GM21381 (cell line): Measurements from ENCODE around the gene DCLRE1A.

Source experiments
- ATAC-seq: cut with Tn5 transposase; IDR thresholded peaks from one replicate; pipeline ENCODE4 v1.9.1; 2021; ENCODE audit warnings: mild to moderate bottlenecking, moderate library complexity; ENCODE audit not compliant: unreplicated experiment

Gene DCLRE1A

GRCh38 chr10:113854013-113854760 lies at the start of gene DCLRE1A, which contains the start of gene NHLRC2:
DCLRE1A (minus strand) TSS chr10:113854082; CDS start chr10:113853182, 900 bp downstream.
NHLRC2 (plus strand) TSS chr10:113854661; CDS start chr10:113854873, 212 bp downstream.
- ATAC-seq = peak; percentile 41

- ATAC-seq = no peak
These were observed 46.2 kb upstream of the DCLRE1A start for GRCh38 chr10:113899952-113900598.

GRCh38 chr10:113897693-113898618 lies 44.1 kb upstream of the DCLRE1A start:
- no peak for ATAC-seq

GRCh38 chr10:113895018-113895417 lies 41.1 kb upstream of the DCLRE1A start:
- no peak for ATAC-seq

- ATAC-seq = no peak
These were observed 40.7 kb upstream of the DCLRE1A start for GRCh38 chr10:113894581-113894980.

- ATAC-seq = no peak
These were observed 39.7 kb upstream of the DCLRE1A start for GRCh38 chr10:113893570-113893969.

GRCh38 chr10:113891476-113891875 lies 37.6 kb upstream of the DCLRE1A start:
- ATAC-seq = no peak

GRCh38 chr10:113890769-113891168 lies 36.9 kb upstream of the DCLRE1A start:
- no peak for ATAC-seq

- ATAC-seq = no peak
These were observed 36.0 kb upstream of the DCLRE1A start for GRCh38 chr10:113889911-113890310.

GRCh38 chr10:113882240-113882639 lies 28.4 kb upstream of the DCLRE1A start:
- ATAC-seq = no peak

GRCh38 chr10:113880236-113880635 lies 26.4 kb upstream of the DCLRE1A start:
- no peak for ATAC-seq

- peak; percentile 75 for ATAC-seq
These were observed 25.8 kb upstream of the DCLRE1A start for GRCh38 chr10:113879691-113880090.

GRCh38 chr10:113876461-113876860 lies 22.6 kb upstream of the DCLRE1A start:
- no peak for ATAC-seq

GRCh38 chr10:113875212-113875611 lies 21.3 kb upstream of the DCLRE1A start:
- no peak for ATAC-seq

- no peak for ATAC-seq
These were observed 18.5 kb upstream of the DCLRE1A start for GRCh38 chr10:113872139-113873030.

- no peak for ATAC-seq
These were observed 15.9 kb upstream of the DCLRE1A start for GRCh38 chr10:113869789-113870188.

- ATAC-seq = no peak
These were observed 14.0 kb upstream of the DCLRE1A start for GRCh38 chr10:113867904-113868303.

GRCh38 chr10:113866551-113867394 lies 12.9 kb upstream of the DCLRE1A start:
- ATAC-seq = no peak

- ATAC-seq = no peak
These were observed 12.0 kb upstream of the DCLRE1A start for GRCh38 chr10:113865901-113866300.
